HepG2 (cell line): ENCODE measurements around the gene CDH1. TPM values are rescaled to one million over a fixed set of nuclear protein-coding genes. Genes with fewer than 3 reads are reported as not detected.

ENCODE experiments used
- ATAC-seq: fragments of 200-7000 bp; cut with Tn5 transposase; 3 replicates; pipeline ENCODE4 v1.9.1; 2020; ENCODE audit warnings: mild to moderate bottlenecking, moderate library complexity
- BruUV-seq: library from RNA; stranded (reverse); fragments of 400-500 nt; replicated peaks from 2 replicates; lab custom pipeline; 2021; lab: Mats Ljungman, UMichigan
- CTCF ChIA-PET: fragments of 300-600 bp; formaldehyde crosslinking; extraction: SDS; loops from one replicate; lab custom pipeline; 2021; ENCODE audit warnings: low total read pairs, inconsistent platforms, low intra/inter-chr PET ratio; lab: Yijun Ruan, JAX
- POLR2A ChIA-PET: fragments of 350-600 bp; sonication (Branson Sonifier 250); formaldehyde crosslinking; loops from one replicate; lab custom pipeline; 2020; ENCODE audit warnings: antibody characterized with exemption, inconsistent platforms; lab: Yijun Ruan, JAX
- DNase-seq: peaks from one replicate; pipeline ENCODE4 v3.0.0-alpha.2; 2015; ENCODE audit warnings: low spot score
- FAIRE-seq: peaks from 3 replicates; lab custom pipeline; 2011; peaks lifted over from hg19 to GRCh38; lab: Jason Lieb, UNC
- H2AFZ ChIP-seq: one replicate; pipeline ENCODE4 v1.6.1; 2011; ENCODE audit warnings: low read length, inconsistent platforms
- H3K27ac ChIP-seq: fragments of 300-600 bp; 3 replicates; pipeline ENCODE4 v1.8.0; 2011; ENCODE audit warnings: mixed run types, mild to moderate bottlenecking, mixed read lengths, low read length, inconsistent platforms; ENCODE audit not compliant: insufficient read depth; ENCODE audit errors: extremely low read length
- H3K27me3 ChIP-seq, 2 experiments: fragments of 200-600 bp in 1 of 2; 2 replicates in 1 of 2; 3 replicates in 1 of 2; pipeline versions ENCODE4 v1.6.0 to v1.8.0; 2011; ENCODE audit warnings: low read length in 2 of 2, mild to moderate bottlenecking in 2 of 2, moderate library complexity in 2 of 2, inconsistent platforms in 1 of 2; ENCODE audit not compliant: insufficient read depth in 2 of 2, control insufficient read depth in 1 of 2
- H3K36me3 ChIP-seq, 2 experiments: fragments of 200-600 bp in 1 of 2; replicated peaks in 1 of 2; 2 replicates in 1 of 2; 3 replicates in 1 of 2; pipeline versions ENCODE4 v1.5.1 to v1.8.0; 2011; ENCODE audit warnings: low read length in 2 of 2, inconsistent platforms in 1 of 2; ENCODE audit not compliant: insufficient read depth in 2 of 2, control insufficient read depth in 1 of 2
- H3K4me1 ChIP-seq: 2 replicates; pipeline ENCODE4 v1.5.1; 2012; ENCODE audit warnings: low read length, inconsistent platforms; ENCODE audit not compliant: insufficient read depth
- H3K4me2 ChIP-seq: 2 replicates; pipeline ENCODE4 v1.6.0; 2011; ENCODE audit warnings: low read depth, low read length, inconsistent platforms
- H3K4me3 ChIP-seq, 3 experiments: fragments of 200-600 bp in 1 of 3; sonication (generic), shearing (Covaris generic) in 1 of 3; replicated peaks in 1 of 3; 2 replicates each; pipeline ENCODE4 v1.5.1; 2011 to 2016; ENCODE audit warnings: low read length in 3 of 3, inconsistent platforms in 2 of 3, low read depth in 2 of 3, mild to moderate bottlenecking in 2 of 3, control low read depth in 1 of 3, mixed read lengths in 1 of 3; ENCODE audit not compliant: insufficient read depth in 1 of 3
- H3K79me2 ChIP-seq: one replicate; pipeline ENCODE4 v1.6.1; 2011; ENCODE audit warnings: low read length, inconsistent platforms; ENCODE audit not compliant: insufficient read depth
- H3K9ac ChIP-seq: 2 replicates; pipeline ENCODE4 v1.6.0; 2011; ENCODE audit warnings: mild to moderate bottlenecking, low read depth, low read length, inconsistent platforms; ENCODE audit not compliant: insufficient read depth
- H3K9me3 ChIP-seq: 2 replicates; pipeline ENCODE4 v1.5.1; 2012; ENCODE audit warnings: mild to moderate bottlenecking, low read length
- H4K20me1 ChIP-seq: 2 replicates; pipeline ENCODE4 v1.6.0; 2011; ENCODE audit warnings: inconsistent platforms, mild to moderate bottlenecking, low read length, moderate library complexity; ENCODE audit not compliant: insufficient read depth
- BCL6 ChIP-seq: IDR thresholded peaks from 2 replicates; pipeline ENCODE4 v1.6.1; 2016; ENCODE audit warnings: missing genetic modification reagents, missing compliant biosample characterization
- GFI1 ChIP-seq: sonication (generic); formaldehyde crosslinking; IDR thresholded peaks from 2 replicates; pipeline ENCODE4 v1.5.0; 2020; ENCODE audit warnings: missing genetic modification reagents, mild to moderate bottlenecking, borderline replicate concordance
- JARID2 ChIP-seq: sonication (generic); formaldehyde crosslinking; IDR thresholded peaks from 2 replicates; pipeline ENCODE4 v1.8.1; 2023; ENCODE audit warnings: missing genetic modification reagents, inconsistent platforms; ENCODE audit not compliant: insufficient replicate concordance
- MAZ ChIP-seq, 2 experiments: sonication (generic) in 1 of 2; formaldehyde crosslinking in 1 of 2; IDR thresholded peaks; 2 replicates each; pipeline versions ENCODE4 v1.5.0 to v1.6.1; 2012 to 2020; ENCODE audit warnings: low read depth in 2 of 2, mild to moderate bottlenecking in 2 of 2, borderline replicate concordance in 1 of 2, improper control_type of control experiment in 1 of 2, low read length in 1 of 2, missing genetic modification reagents in 1 of 2, moderate library complexity in 1 of 2
- NR2F2 ChIP-seq: IDR thresholded peaks from 2 replicates; pipeline ENCODE4 v1.6.1; 2012; ENCODE audit warnings: low read depth, inconsistent platforms, borderline replicate concordance
- SNAI1 ChIP-seq: sonication (generic); formaldehyde crosslinking; IDR thresholded peaks from 2 replicates; pipeline ENCODE4 v1.5.0; 2020; ENCODE audit warnings: mild to moderate bottlenecking, missing genetic modification reagents, borderline replicate concordance
- ZNF12 ChIP-seq: sonication (generic); formaldehyde crosslinking; IDR thresholded peaks from 2 replicates; pipeline ENCODE4 v1.5.0; 2020; ENCODE audit warnings: missing genetic modification reagents
- ZNF354B ChIP-seq: sonication (generic); formaldehyde crosslinking; IDR thresholded peaks from 2 replicates; pipeline ENCODE4 v1.8.0; 2022; ENCODE audit warnings: mild to moderate bottlenecking, missing genetic modification reagents
- ZNF616 ChIP-seq: sonication (generic); formaldehyde crosslinking; IDR thresholded peaks from 2 replicates; pipeline ENCODE4 v1.5.0; 2020; ENCODE audit warnings: low read depth, mild to moderate bottlenecking, missing genetic modification reagents
- ZNF83 ChIP-seq: sonication (generic); formaldehyde crosslinking; IDR thresholded peaks from 2 replicates; pipeline ENCODE4 v1.4.0; 2020; ENCODE audit warnings: missing genetic modification reagents, mild to moderate bottlenecking, borderline replicate concordance
- ZNF839 ChIP-seq: sonication (generic); formaldehyde crosslinking; IDR thresholded peaks from 2 replicates; pipeline ENCODE4 v1.4.0; 2020; ENCODE audit warnings: missing genetic modification reagents, mild to moderate bottlenecking, borderline replicate concordance
- WGBS: methylation state at CpG from one replicate; pipeline ENCODE4 v1.1.6; 2017; ENCODE audit warnings: low lambda C conversion rate; 5-methylcytosine and 5-hydroxymethylcytosine counted together
- in situ Hi-C: cut with HindIII; loops from 2 replicates; pipeline ENCODE4 v1.10.0; 2017; ENCODE audit warnings: low pct_unique_long_range_greater_than_20kb; ENCODE audit not compliant: extremely low pct_ligation_motif_present
- intact Hi-C: fragments of 100-400 bp; cut with micrococcal nuclease; formaldehyde crosslinking; loops from one replicate; pipeline ENCODE4 v1.10.0; 2022; ENCODE audit not compliant: unreplicated experiment
- polyA plus RNA-seq, 8 experiments: library from polyadenylated mRNA; depleted of rRNA in 3 of 8; stranded (reverse) in 7 of 8; unstranded in 1 of 8; fragments of >200 nt; fragmentation: Illumina TruSeq in 4 of 8; extraction: Trizol in 4 of 8; gene quantifications; 2 replicates each; pipeline versions ENCODE4 v1.2.1 to v1.2.3, GENCODE V29; 2011 to 2016; ENCODE audit warnings: low read depth in 4 of 8, missing spikeins in 1 of 8, mixed read lengths in 1 of 8; ENCODE audit not compliant: insufficient read depth in 1 of 8
- total RNA-seq, 5 experiments: library from RNA; depleted of rRNA; stranded (reverse); fragments of >200 nt; fragmentation: Illumina TruSeq; extraction: Trizol; gene quantifications; 2 replicates each; pipeline ENCODE4 v1.2.3, GENCODE V29; 2016; ENCODE audit warnings: low read depth in 1 of 5
- TF ChIP-seq, protein P1 (sequence below): sonication (generic); formaldehyde crosslinking; IDR thresholded peaks from 2 replicates; pipeline ENCODE4 v1.5.0; 2020; ENCODE audit warnings: mild to moderate bottlenecking, missing genetic modification reagents
- TF ChIP-seq, protein P2 (sequence below): sonication (generic); formaldehyde crosslinking; conservative IDR thresholded peaks from 2 replicates; pipeline ENCODE4 v1.4.0; 2020; ENCODE audit warnings: mild to moderate bottlenecking, missing genetic modification reagents, moderate library complexity
- TF ChIP-seq, protein P3 (sequence below): conservative IDR thresholded peaks from 2 replicates; pipeline ENCODE4 v1.6.1; 2018; ENCODE audit warnings: missing genetic modification reagents

CDH1 gene
- total and polyA plus RNA-seq, 2 of the 13 experiments (the other 11 are each of a cell fraction or from before 2014, with no cell fraction given), result 0.95 to 9.8 TPM

DNA sequence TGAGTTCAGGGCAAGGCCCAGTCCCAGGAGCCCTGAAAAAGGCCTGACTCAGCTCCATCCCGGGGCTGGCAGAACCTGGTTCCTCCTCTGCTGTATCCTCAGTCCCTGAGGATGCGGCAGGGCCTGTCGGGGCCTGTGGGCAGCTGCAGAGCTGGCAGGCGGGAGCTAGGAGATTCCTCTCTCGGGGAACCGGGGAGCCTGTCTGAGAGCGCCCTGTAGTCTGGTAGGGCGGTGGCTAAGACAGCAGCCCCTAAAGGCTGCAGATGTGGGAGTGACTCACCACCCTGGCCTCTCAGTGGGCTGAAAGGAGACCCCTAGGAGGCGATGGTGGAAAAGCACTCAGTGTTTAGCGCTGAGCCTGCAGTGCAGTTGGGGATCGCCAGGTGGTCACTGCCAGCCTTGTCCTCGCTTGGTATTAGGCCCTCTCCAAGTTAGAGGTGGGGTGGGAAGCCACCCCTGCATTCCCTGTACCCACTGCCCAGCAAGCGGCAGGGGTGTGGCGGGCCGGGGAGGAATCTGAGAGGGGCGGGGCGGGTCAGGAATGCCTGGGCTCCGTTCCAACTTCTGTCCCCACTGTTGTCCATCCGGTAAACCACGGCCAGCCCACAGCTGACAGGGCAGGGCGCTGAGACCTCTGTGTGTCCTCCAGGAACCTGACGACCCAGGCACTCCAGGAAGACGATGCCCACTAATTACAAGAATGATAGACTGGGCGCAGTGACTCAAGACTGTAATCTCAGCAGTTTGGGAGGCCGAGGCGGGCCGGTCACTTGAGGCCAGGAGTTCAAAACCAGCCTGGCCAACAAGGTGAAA is 29.5 kb upstream of the CDH1 start:
- no peaks in the 10 kb centered on the region for H3K79me2 ChIP-seq
- no TSS peak for BruUV-seq
- H3K4me2 ChIP-seq, result peak overlapping the region; percentile 71
- H3K27me3 ChIP-seq, result peaks cover 0 to 19% of the 10 kb centered on the region in 2 experiments; a peak in 2 of 5 replicates
- H2AFZ ChIP-seq, result no peak overlapping the region
- H3K4me3 ChIP-seq, result peak overlapping the region in 1 of 3 experiments; percentile 47; a peak in 1 of 6 replicates
- DNase-seq (peak; percentile 81), FAIRE-seq (peak; percentile 46), ATAC-seq (peak; percentile 88)
- H3K36me3 ChIP-seq, result no peaks in the 10 kb centered on the region
- in situ Hi-C loops (loop anchor here (25.0 kb wide), 1 partner anchor 405 kb away; the partner anchor contains the start of gene HAS3), intact Hi-C loops (loop anchor here (1.0 to 2.0 kb wide), 2 partner anchors 79 to 85 kb away; no protein-coding TSS in a partner anchor)
- H3K9ac ChIP-seq, result no peak overlapping the region
- no peaks in the 10 kb centered on the region for H3K9me3 ChIP-seq
- H3K27ac ChIP-seq, result no peak overlapping the region
- ChIA-PET CTCF (interaction anchor here (1.0 to 3.7 kb wide), 2 partner anchors 93 to 136 kb away, joined by 3 to 25 read pairs; partner anchors contain the start of gene TANGO6), POLR2A (interaction anchor here (0.7 to 2.9 kb wide), 6 partner anchors 15 to 178 kb away, joined by 3 to 19 read pairs (median 4); no protein-coding TSS in a partner anchor)
- no peaks in the 10 kb centered on the region for H4K20me1 ChIP-seq
- WGBS, result 5% methylated on average over 11 of the region's 27 CpGs
- peaks cover 40% of the 10 kb centered on the region for H3K4me1 ChIP-seq
- TF ChIP-seq ZNF12, result 0 out of 2 replicates have a peak, but pooled peaks have one; percentile 7
- no peak for TF ChIP-seq JARID2 (CRISPR knock-in tag)
- TF ChIP-seq GFI1 (CRISPR knock-in tag), result peak; percentile 74; the same call in 1 of the 2 replicates
- TF ChIP-seq, protein P1, sequence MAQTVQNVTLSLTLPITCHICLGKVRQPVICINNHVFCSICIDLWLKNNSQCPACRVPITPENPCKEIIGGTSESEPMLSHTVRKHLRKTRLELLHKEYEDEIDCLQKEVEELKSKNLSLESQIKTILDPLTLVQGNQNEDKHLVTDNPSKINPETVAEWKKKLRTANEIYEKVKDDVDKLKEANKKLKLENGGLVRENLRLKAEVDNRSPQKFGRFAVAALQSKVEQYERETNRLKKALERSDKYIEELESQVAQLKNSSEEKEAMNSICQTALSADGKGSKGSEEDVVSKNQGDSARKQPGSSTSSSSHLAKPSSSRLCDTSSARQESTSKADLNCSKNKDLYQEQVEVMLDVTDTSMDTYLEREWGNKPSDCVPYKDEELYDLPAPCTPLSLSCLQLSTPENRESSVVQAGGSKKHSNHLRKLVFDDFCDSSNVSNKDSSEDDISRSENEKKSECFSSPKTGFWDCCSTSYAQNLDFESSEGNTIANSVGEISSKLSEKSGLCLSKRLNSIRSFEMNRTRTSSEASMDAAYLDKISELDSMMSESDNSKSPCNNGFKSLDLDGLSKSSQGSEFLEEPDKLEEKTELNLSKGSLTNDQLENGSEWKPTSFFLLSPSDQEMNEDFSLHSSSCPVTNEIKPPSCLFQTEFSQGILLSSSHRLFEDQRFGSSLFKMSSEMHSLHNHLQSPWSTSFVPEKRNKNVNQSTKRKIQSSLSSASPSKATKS (CRISPR knock-in tag), result peak; percentile 57; the same call in 1 of the 2 replicates
- peak; percentile 91 for TF ChIP-seq BCL6 (CRISPR knock-in tag)
- TF ChIP-seq, protein P2, sequence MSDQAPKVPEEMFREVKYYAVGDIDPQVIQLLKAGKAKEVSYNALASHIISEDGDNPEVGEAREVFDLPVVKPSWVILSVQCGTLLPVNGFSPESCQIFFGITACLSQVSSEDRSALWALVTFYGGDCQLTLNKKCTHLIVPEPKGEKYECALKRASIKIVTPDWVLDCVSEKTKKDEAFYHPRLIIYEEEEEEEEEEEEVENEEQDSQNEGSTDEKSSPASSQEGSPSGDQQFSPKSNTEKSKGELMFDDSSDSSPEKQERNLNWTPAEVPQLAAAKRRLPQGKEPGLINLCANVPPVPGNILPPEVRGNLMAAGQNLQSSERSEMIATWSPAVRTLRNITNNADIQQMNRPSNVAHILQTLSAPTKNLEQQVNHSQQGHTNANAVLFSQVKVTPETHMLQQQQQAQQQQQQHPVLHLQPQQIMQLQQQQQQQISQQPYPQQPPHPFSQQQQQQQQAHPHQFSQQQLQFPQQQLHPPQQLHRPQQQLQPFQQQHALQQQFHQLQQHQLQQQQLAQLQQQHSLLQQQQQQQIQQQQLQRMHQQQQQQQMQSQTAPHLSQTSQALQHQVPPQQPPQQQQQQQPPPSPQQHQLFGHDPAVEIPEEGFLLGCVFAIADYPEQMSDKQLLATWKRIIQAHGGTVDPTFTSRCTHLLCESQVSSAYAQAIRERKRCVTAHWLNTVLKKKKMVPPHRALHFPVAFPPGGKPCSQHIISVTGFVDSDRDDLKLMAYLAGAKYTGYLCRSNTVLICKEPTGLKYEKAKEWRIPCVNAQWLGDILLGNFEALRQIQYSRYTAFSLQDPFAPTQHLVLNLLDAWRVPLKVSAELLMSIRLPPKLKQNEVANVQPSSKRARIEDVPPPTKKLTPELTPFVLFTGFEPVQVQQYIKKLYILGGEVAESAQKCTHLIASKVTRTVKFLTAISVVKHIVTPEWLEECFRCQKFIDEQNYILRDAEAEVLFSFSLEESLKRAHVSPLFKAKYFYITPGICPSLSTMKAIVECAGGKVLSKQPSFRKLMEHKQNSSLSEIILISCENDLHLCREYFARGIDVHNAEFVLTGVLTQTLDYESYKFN, result peak; percentile 43
- TF ChIP-seq NR2F2, result no peak
- TF ChIP-seq MAZ (IDR thresholded peaks at IDR 0.05; ENCODE audit: borderline replicate concordance, low read depth, low read length), result peak; percentile 78; the same call in 1 of the 2 replicates
- TF ChIP-seq MAZ (CRISPR knock-in tag; IDR thresholded peaks at IDR 0.05; ENCODE audit: low read depth), result no peak
- TF ChIP-seq SNAI1 (CRISPR knock-in tag), result no peak
- TF ChIP-seq ZNF83, result peak; percentile 18; the same call in 1 of the 2 replicates
- TF ChIP-seq ZNF616 (CRISPR knock-in tag), result no peak
- TF ChIP-seq ZNF839, result peak; percentile 86; the same call in 1 of the 2 replicates
- TF ChIP-seq, protein P3, sequence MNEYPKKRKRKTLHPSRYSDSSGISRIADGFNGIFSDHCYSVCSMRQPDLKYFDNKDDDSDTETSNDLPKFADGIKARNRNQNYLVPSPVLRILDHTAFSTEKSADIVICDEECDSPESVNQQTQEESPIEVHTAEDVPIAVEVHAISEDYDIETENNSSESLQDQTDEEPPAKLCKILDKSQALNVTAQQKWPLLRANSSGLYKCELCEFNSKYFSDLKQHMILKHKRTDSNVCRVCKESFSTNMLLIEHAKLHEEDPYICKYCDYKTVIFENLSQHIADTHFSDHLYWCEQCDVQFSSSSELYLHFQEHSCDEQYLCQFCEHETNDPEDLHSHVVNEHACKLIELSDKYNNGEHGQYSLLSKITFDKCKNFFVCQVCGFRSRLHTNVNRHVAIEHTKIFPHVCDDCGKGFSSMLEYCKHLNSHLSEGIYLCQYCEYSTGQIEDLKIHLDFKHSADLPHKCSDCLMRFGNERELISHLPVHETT, result no peak
- TF ChIP-seq ZNF354B (CRISPR knock-in tag), result no peak
